GM18499 (cell line): ENCODE data around the gene IL21R.

Source experiments
- ATAC-seq: cut with Tn5 transposase; IDR thresholded peaks from one replicate; pipeline ENCODE4 v1.9.1; 2021; ENCODE audit warnings: moderate number of reproducible peaks; ENCODE audit not compliant: insufficient read depth, unreplicated experiment

IL21R gene

DNA sequence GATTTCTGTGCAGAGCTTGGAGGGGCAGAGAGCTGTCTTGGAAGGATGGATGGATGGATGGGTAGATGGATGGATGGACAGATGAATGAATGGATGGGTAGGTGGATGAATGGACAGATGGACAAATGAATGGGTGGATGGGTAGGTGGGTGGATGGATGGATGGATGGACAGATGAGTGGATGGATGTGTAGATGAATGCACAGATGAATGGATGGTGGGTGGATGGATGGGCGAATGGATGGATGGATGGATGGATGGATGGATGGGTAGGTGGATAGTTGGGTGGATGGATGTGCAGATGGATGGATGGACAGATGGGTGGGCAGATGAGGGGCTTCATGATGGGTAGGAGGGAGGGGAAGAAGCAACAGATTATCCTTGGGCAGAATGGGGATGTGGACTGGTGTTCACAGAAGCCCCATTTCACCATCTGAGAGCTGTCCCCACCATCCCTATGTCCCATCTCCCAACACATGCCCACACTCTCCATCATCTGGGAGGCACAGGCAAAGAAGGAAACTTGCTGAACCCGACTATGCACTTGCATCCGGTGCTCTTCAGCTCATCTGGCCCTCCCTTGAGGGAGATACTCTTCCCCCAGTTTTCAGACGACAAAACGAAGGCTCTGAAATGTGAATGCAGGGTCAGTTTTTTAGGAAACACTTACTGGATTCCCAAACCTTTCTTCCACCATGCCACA lies 57.2 kb downstream of the IL21R start:
- ATAC-seq = no peak

DNA sequence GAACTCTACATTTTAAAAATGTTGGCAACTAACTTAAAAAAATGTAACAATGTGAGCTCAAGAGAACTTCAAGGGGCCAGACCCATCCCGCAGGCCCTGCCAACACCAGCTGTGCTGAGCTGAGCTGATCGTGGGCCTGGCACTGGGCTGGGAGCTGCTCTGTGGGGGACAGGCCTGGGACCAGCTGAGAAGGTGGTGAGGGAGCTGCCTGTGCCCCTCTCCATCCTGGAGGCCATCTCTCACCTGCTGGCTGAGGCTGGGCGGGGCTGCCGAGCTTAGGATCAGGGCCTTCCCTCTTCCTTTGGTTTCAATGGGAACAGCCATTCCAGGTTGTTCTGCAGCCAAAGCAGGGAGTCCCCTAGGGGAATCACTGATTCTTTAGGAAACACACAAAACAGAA lies 58.2 kb downstream of the IL21R start:
- no peak for ATAC-seq

DNA sequence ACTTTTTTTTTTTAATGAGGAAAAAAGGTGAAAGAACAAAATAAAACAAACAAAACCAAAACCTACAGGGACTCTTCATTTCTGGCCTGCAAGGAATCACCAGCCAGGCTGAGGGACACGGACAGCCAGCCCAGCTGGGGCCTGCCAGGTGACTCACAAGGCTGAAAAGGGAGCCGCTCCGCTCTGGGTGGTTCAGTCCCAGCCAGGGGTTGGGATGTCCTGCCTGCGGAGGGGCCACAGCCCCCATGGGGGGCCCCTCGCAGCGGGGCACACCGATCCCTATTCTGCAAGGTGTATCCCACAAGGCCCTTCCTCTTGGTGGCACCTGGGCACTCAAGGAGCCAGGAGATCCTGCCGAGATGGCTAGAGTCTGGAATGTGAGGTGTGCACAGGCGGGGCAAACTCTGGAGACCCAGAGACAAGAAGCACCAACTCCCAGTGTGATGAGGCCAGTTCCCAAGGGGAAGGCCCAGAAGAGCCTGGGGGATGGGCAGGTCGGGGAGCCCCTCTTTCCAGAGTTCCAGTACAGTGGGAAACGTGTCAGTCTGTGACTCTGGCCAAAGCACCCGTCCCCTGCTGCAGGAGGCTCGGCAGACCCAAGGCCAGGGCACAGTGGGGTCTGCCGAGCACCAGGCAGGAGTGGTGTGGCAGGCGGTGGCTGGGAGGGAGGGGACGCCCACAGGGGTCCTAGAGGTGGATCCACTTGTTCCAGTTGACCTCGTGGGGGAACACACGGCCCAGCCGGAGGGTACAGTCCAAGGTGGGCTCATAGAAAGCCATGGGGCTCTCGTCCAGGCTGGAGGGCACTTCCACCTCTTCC lies 58.9 kb downstream of the IL21R start:
- no peak for ATAC-seq

DNA sequence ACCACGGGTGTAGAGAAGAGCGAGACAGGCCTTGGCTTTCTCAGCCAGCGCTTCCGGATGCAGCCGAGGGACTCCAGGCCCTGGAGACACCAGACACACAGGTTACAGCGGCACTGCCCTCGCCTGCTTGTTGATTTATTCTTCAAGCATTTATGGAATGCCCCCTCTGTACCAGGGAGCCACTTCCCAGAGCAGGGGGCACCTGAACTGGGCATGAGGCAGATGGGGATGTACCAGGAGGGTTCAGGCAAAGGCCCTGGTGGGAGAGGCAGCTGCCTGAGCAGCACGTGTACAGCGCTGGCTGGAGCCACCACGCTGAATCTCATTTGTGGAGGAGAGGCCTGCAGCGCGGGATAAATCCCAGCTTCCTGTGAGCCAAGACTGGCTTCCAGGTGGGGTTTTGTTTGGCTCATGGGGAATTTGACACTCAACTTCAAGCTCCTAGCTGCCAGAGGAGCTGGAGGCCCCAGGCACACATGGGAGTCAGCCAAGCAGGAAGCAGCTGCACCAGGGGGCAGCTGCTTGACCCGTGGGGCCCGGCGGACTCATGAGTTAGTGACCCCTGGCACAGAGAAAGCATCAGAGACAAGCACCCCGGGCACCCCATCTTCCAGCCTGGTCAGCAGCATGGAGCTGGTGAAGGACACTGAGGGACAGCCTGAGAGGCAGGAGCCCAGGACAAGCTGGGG lies 59.7 kb downstream of the IL21R start:
- ATAC-seq = no peak

- ATAC-seq = no peak
These were observed 60.3 kb downstream of the IL21R start for GRCh38 chr16:27462200-27462845.

DNA sequence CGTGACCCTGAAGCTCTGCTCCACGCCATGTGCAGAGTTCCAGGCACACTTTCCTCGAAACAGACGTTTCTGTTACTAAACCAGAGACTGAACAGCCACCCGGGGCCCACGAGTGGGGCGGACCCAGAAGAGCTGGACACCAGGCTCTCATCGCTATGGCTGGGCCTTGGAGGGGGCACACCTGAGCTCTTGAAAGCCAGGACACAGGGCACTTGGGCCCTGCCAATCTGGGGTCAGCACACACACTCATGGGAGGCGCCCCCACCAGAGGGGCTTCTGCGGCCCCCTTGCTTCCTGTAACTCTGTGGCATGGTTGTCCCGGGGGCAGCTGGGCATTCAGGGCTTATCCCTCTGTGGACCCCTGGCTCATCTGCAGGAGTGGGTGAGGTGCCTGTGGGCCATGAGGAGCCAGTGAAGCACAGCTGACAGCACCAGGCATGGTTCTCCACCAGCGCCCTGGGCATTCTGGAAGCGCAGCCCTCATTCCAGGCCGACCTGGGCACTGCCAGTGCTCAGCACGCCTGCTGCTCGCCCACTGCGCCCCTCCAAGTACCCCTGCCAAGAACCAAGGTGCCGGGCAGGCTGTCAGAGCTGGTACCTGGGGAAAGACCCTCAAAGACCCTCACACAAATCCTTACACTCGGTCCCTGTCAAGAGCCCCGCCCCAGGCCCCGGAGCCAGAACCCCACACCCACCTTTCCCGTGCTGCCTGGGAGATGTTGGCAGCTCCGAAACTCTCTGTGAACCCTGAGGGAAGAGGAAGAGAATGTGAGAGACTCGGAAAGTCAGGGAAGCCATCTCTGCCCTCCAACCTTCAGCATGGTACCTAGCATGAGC lies 61.1 kb downstream of the IL21R start:
- no peak for ATAC-seq

DNA sequence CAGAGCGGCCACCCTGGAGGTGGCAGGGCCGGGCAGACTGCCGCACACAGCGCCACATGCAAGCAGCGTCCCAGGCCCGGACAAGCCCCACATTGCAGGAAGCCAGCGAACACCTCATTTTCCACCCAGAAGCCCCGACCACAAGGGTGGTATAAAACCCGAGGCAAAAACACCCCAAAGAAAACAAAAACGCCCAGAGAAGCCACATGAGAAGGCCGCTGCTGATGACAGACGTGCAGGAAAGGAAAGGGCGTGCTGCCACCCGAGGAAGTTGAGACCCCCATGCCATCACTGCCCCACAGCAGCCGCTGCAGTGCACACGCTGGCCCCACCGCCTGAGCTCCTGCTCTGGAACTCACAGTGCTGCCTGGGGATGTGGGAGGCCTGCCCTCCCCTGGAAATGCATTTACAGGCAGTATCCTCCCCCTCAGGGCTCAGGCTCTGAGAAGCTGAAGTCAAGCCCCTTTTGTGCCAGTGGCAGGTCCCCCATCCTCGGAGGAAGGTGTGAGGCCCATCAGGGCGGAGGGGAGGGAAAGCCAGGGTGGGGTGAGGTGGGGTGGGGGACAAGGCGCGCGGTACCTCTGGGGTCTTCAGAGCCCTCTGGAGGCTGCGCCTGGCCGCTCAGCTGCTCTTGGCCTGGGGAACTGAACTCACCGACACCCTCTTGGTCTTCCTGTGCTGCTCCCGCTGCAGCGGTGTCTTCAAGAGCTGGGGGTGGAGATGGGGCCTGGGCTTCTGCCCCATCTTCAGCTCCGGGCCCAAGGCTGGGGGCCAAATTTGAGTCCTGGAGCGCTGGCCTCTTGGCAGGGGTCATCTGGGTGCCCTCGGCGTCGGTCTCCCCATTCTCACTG lies 62.0 kb downstream of the IL21R start:
- ATAC-seq = no peak

- no peak for ATAC-seq
These were observed 62.9 kb downstream of the IL21R start for GRCh38 chr16:27464626-27465482.

DNA sequence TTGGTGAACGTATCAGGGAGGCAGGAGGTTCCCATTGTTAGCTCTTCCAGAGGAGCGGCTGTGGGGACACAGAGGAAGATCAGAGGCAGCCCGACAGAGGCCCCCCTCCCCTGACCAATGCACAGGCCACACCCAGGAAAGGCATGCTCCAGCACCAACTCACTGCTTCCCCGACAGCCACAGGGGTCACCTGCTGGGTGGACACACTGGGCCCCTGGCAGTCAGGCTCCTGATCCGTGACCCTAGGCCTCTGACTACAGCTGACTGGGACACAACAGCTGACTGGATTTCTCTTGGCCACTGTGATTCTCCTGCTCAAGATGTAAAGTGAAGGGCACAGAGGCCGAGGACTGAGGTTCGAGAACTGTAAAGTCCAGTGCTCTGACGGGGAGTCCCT lies 63.5 kb downstream of the IL21R start:
- ATAC-seq = no peak

- no peak for ATAC-seq
These were observed 67.1 kb downstream of the IL21R start for GRCh38 chr16:27468941-27469531.

DNA sequence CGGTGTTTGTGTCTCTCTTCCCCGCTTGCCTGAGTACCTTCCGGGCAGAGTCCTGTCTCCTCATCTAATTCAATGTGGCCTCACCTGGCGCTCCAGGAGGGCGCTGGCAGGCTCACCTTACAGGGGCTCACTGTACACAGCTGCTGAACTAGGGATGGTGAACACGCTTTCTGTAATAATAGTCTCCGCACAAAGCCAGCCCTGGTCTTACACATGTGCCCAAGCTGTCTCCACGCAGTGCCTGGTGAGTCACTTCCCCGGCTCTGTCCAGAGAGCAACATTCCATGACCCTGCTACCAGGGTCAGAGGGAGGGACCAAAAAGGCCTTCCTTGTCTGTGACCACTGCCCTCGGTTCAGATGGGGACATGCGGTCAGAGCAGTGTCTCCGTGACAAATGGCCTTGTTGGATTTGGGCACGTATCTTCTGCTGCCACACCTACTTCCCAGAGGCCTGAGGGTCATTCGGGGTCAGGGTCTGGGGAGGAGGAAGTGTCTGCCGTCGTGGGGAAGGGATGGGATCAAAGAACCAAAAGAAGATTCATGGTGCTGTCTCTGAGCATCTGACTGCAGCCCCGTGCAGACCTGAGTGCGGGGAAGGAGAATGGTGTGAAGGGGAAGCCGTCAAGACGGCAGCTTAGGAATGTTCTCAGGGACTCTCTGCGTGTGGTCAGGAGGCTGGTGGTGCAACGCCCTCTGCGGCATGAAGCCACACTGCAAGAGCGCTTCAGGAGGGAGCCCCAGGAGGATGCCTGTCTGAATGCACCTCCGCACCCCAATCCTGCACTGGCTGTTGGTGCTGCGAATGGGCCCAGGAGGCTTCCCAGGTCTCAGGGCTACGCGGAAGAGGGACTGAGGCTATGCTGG lies 68.8 kb downstream of the IL21R start:
- ATAC-seq = no peak

DNA sequence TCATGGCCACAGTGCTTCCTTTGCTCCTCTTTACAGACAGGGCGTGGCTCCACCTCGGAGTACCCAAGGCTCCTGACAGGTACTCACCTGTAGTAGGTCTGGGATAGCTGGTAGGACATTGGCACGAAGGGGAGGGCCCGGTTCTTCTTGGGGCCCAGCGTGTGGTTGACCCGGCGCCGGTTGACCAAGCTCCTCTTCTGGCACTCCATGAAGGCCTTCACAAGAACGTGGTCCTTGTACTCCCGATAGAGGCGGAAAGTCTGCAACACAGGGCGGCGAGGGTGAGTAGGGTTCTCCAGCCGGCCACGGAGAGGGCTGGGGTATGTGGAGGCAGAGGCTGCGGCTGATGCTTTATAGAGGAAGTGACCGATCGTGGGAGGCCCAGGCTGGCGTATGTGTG lies 69.7 kb downstream of the IL21R start:
- ATAC-seq = no peak

DNA sequence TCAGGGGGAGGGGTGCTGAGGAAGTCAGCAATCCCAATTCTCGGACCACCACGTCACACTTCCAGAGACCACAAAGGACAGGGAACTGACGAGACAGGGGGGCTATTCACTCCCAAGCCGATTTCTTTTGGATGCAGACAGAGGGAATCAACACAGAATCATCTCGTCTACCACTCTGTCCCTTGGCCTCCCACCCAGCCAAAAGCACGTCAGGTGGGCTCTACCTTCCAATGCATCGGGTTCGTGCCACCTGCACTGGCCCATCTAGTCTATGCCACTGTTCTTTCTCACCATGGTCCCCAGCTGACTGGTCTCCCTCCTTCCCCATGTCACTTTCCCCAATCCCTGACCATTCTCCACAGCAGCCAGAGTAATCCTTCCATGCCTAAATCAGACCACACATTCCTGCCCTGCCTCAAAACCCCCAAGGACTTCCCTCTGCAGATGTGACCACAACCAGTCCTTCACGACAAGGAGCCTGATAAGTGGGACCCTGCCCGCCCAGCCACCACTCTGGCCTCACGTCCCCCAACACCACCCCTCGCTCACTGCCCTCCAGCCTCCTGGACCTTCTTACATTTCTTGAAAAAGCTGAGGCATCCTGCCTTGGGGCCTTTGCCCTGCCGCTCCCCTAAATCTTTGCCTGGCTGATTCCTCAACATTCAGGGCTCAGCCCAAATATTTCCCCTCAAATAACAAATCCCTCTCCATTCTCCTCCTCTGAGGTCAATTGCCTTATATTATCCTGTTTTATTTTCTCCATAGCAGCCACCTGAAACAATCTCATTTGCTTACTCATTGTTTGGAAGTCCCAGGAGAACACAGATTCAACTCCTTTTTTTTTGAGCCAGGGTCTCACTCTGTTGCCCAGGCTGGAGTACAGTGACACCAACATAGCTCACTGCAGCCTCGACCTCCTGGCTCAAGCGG lies 70.4 kb downstream of the IL21R start:
- no peak for ATAC-seq

DNA sequence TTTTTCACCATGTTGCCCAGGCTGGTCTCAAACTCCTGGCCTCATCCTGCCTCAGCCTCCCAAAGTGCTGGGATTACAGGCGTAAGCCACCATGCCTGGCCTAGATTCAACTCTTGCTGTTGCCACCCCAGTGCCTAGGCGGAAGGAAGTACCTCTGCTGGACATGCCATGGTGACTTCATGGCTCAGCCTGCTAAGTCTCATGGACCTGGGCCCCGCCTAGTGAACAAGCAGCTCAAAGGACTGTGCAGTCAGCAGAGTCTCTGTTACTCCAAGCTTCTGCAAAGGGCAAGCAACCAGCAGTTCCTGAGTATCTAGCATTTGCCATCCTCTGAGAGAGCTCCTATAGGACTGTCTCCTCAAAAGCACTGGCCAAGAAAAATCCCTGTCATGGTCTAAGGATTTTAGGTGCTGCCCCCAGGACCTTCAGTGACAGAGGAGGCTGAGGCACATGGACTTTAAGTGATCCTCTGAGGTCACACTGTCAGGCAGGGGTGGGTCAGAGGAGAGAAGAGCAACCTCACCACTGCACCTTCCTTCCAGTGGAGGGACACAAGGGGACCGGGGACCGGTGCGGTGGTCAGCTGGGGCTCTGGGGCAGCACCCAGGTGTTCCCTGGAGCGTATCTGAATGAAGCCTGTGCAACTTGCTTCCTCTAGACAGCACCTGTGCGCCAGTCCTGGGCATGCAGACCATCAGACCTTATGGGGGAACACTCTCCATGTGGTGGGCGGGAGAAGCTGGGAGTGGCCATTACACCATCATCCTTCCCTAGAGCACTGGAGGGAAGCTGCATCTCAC lies 71.3 kb downstream of the IL21R start:
- ATAC-seq = no peak

DNA sequence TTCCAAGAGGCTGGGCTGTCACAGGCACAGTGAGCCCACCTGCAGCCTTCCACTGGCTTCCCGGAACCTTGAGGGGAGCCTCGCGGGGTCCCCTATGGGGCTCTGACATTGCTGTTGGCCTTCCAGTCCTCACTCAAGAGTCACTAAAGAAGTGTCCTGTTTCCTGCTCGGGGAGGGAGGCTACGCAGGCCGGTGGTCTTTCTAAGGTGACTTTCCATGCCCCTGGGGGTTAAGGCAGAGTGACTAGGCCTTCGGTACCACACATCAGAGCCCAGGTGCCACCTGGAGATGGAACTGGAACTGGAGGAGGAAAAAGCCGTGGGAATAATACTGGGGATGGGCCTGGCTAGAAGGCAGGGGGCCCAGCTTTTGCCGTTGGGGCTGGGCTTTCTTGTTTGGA lies 72.1 kb downstream of the IL21R start:
- no peak for ATAC-seq
